Head of caudate nucleus (tissue), 42 donors: ENCODE data around the gene SLC7A10.

Experiments
- DNase-seq, 42 donors: peaks; one replicate each; pipeline versions ENCODE4 v3.0.0 to v3.0.0-alpha.2; 2020 to 2021; ENCODE audit warnings: mixed read lengths in 7 of 42
- intact Hi-C: fragments of 100-400 bp; cut with DNase I; formaldehyde crosslinking; loops from one replicate; pipeline ENCODE4 v1.15.0; 2022

The SLC7A10 gene

GRCh38 chr19:33207040-33207620 lies 18.5 kb downstream of the SLC7A10 start:
- no peak for DNase-seq
- intact Hi-C loops: no loop called here

- intact Hi-C loops: no loop called here
- no peak for DNase-seq
Observed at GRCh38 chr19:33206261-33207039, 19.2 kb downstream of the SLC7A10 start.

GRCh38 chr19:33205531-33206260 lies 20.0 kb downstream of the SLC7A10 start:
- intact Hi-C loops: no loop called here
- no peak for DNase-seq

- intact Hi-C loops: no loop called here
- no peak for DNase-seq
Observed at GRCh38 chr19:33205110-33205509, 20.5 kb downstream of the SLC7A10 start.

- intact Hi-C loops: no loop called here
Observed at GRCh38 chr19:33204136-33204973, 21.3 kb downstream of the SLC7A10 start.

GRCh38 chr19:33203529-33203928 lies 22.1 kb downstream of the SLC7A10 start:
- intact Hi-C loops: no loop called here
- no peak for DNase-seq

More at GRCh38 chr19:33204136-33204973, 21.3 kb downstream of the SLC7A10 start:
- DNase-seq: no peak

- intact Hi-C loops: no loop called here
Observed at GRCh38 chr19:33202546-33203507, 22.8 kb downstream of the SLC7A10 start.

GRCh38 chr19:33201886-33202545 lies 23.6 kb downstream of the SLC7A10 start:
- DNase-seq: no peak

More at GRCh38 chr19:33202546-33203507, 22.8 kb downstream of the SLC7A10 start:
- no peak for DNase-seq

GRCh38 chr19:33201473-33201872 lies 24.2 kb downstream of the SLC7A10 start:
- DNase-seq: no peak
- intact Hi-C loops: no loop called here

More at GRCh38 chr19:33201886-33202545, 23.6 kb downstream of the SLC7A10 start:
- intact Hi-C loops: no loop called here

GRCh38 chr19:33199441-33200265 lies 26.0 kb downstream of the SLC7A10 start:
- intact Hi-C loops: no loop called here
- DNase-seq: no peak

- intact Hi-C loops: no loop called here
- no peak for DNase-seq
Observed at GRCh38 chr19:33198169-33198568, 27.5 kb downstream of the SLC7A10 start.

GRCh38 chr19:33197591-33198000 lies 28.1 kb downstream of the SLC7A10 start:
- intact Hi-C loops: no loop called here
- no peak for DNase-seq

GRCh38 chr19:33196446-33197193 lies 29.0 kb downstream of the SLC7A10 start:
- intact Hi-C loops: no loop called here

GRCh38 chr19:33195645-33196347 lies 29.9 kb downstream of the SLC7A10 start:
- no peak for DNase-seq
- intact Hi-C loops: no loop called here

More at GRCh38 chr19:33196446-33197193, 29.0 kb downstream of the SLC7A10 start:
- DNase-seq: no peak
